ENCODE data around the gene SLC25A39.
"Not testable (repeated sequence)": the region's sequence is repeated elsewhere in the genome, so short reads cannot be mapped to it uniquely, and the experiment has no call there.

The SLC25A39 gene

GRCh38 chr17:44333371-44333770 is 8.7 kb upstream of the SLC25A39 start:
- DNase-seq = no peak

- peak; percentile 50 for DNase-seq
Observed at GRCh38 chr17:44331249-44331760, 6.7 kb upstream of the SLC25A39 start.

GRCh38 chr17:44330263-44330662 is 5.6 kb upstream of the SLC25A39 start:
- DNase-seq = not testable (repeated sequence)

GRCh38 chr17:44329516-44329915 is 4.9 kb upstream of the SLC25A39 start:
- DNase-seq = not testable (repeated sequence)

GRCh38 chr17:44327715-44328449 is 3.3 kb upstream of the SLC25A39 start:
- no peak for DNase-seq

- DNase-seq = peak; percentile 98
Observed at GRCh38 chr17:44326861-44327444, 2.3 kb upstream of the SLC25A39 start.

- DNase-seq = no peak
Observed at GRCh38 chr17:44324092-44324570, 492 bp downstream of the SLC25A39 start.

GRCh38 chr17:44323359-44324091 is 1.1 kb downstream of the SLC25A39 start:
- no peak for DNase-seq

GRCh38 chr17:44322236-44322895 is 2.3 kb downstream of the SLC25A39 start:
- no peak for DNase-seq

- DNase-seq = no peak
Observed at GRCh38 chr17:44321246-44322120, 3.1 kb downstream of the SLC25A39 start.

- DNase-seq = no peak
Observed at GRCh38 chr17:44320066-44320465, 4.6 kb downstream of the SLC25A39 start.

- no peak for DNase-seq
Observed at GRCh38 chr17:44318077-44318892, 6.3 kb downstream of the SLC25A39 start.

GRCh38 chr17:44317545-44317944 is 7.1 kb downstream of the SLC25A39 start:
- no peak for DNase-seq

- no peak for DNase-seq
Observed at GRCh38 chr17:44315760-44316731, 8.6 kb downstream of the SLC25A39 start.

GRCh38 chr17:44314869-44315661 is 9.6 kb downstream of the SLC25A39 start:
- no peak for DNase-seq

GRCh38 chr17:44314524-44314868 is 10.1 kb downstream of the SLC25A39 start:
- no peak for DNase-seq

GRCh38 chr17:44314031-44314430 is 10.6 kb downstream of the SLC25A39 start:
- DNase-seq = no peak

GRCh38 chr17:44312396-44313104 is 12.1 kb downstream of the SLC25A39 start:
- DNase-seq = no peak
